Upper lobe of right lung (tissue), 1 donor: ENCODE data around the gene THBS2. TPM values are rescaled to one million over a fixed set of nuclear protein-coding genes. Genes with fewer than 3 reads are reported as not detected.

ENCODE experiments used
- ATAC-seq: fragments of 200-7000 bp; cut with Tn5 transposase; one replicate; pipeline ENCODE4 v1.9.1; 2020; ENCODE audit warnings: mild to moderate bottlenecking, moderate library complexity
- DNase-seq: peaks from one replicate; pipeline ENCODE4 v3.0.0-alpha.2; 2020
- H3K27ac ChIP-seq: fragments of 200-600 bp; one replicate; pipeline ENCODE4 v1.8.0; 2022
- H3K27me3 ChIP-seq: fragments of 200-600 bp; one replicate; pipeline ENCODE4 v1.8.0; 2022; ENCODE audit warnings: mild to moderate bottlenecking
- H3K36me3 ChIP-seq: fragments of 200-600 bp; one replicate; pipeline ENCODE4 v1.8.0; 2022
- H3K4me1 ChIP-seq: fragments of 200-600 bp; one replicate; pipeline ENCODE4 v1.8.0; 2022
- H3K4me3 ChIP-seq: fragments of 200-600 bp; one replicate; pipeline ENCODE4 v1.8.0; 2022; ENCODE audit warnings: mild to moderate bottlenecking
- H3K9me3 ChIP-seq: fragments of 200-600 bp; one replicate; pipeline ENCODE4 v1.8.0; 2022
- CTCF ChIP-seq: fragments of 200-600 bp; IDR thresholded peaks from one replicate; pipeline ENCODE4 v1.8.0; 2022; ENCODE audit warnings: antibody characterized with exemption
- intact Hi-C: fragments of 100-400 bp; cut with DNase I; formaldehyde crosslinking; loops from one replicate; pipeline ENCODE4 v1.11.0; 2022
- total RNA-seq: library from RNA; stranded (reverse); fragmentation: NEBNext Ultra II Directional; extraction: Animal tissue kit (Norgen Biotek cat#: 25700); gene quantifications from one replicate; pipeline ENCODE4 v1.2.1, GENCODE V29; 2021
- donor health status: DM: no; HTN: yes; CAD: no; lungs with severe emphysema.

Gene THBS2
- total RNA-seq, 1 donor from 2014 or later: 23.7 TPM

GRCh38 chr6:169246445-169246844, 7.2 kb downstream of the THBS2 start:
- TF ChIP-seq CTCF: no peak
- intact Hi-C loops: no loop called here
- Histone ChIP-seq H3K9me3 (no peaks in the 10 kb centered on the region), H3K27me3 (peaks cover 17% of the 10 kb centered on the region), H3K4me3 (no peak overlapping the region), H3K4me1 (peaks cover 10% of the 10 kb centered on the region), H3K36me3 (no peaks in the 10 kb centered on the region), H3K27ac (no peak overlapping the region)
- ATAC-seq (no peak), DNase-seq (no peak)

GRCh38 chr6:169244684-169245383, 8.8 kb downstream of the THBS2 start:
- H3K4me3 ChIP-seq: no peak overlapping the region
- TF ChIP-seq CTCF: no peak
- ATAC-seq: no peak
- intact Hi-C loops: no loop called here
- H3K36me3 ChIP-seq: no peaks in the 10 kb centered on the region
- no peak overlapping the region for H3K27ac ChIP-seq
- no peaks in the 10 kb centered on the region for H3K4me1 ChIP-seq
- H3K9me3 ChIP-seq: no peaks in the 10 kb centered on the region
- DNase-seq: no peak
- peaks cover 2% of the 10 kb centered on the region for H3K27me3 ChIP-seq

DNA sequence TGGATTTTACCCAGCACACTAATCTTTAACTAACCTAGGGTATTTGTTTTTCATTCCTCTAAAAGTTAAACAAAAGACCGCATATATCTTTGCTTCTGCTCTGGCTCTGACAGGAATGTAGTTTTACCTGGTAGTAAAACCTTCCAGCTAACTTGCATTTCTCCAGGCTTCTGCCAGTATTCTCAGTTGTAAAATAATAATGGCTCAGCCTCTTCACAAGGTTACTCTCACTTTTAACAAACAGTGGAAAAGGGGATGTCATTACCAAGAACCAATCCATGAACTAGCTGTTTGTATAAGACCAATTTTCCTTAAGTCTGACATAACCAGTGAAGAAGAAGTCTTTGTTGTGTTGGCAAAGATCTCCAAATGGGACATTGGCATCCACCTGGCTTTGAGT, 10.0 kb downstream of the THBS2 start:
- intact Hi-C loops: no loop called here
- no peak overlapping the region for H3K27ac ChIP-seq
- no peaks in the 10 kb centered on the region for H3K9me3 ChIP-seq
- no peaks in the 10 kb centered on the region for H3K27me3 ChIP-seq
- DNase-seq (no peak), ATAC-seq (no peak)
- no peak for TF ChIP-seq CTCF
- H3K36me3 ChIP-seq: no peaks in the 10 kb centered on the region
- no peaks in the 10 kb centered on the region for H3K4me1 ChIP-seq
- H3K4me3 ChIP-seq: no peak overlapping the region

DNA sequence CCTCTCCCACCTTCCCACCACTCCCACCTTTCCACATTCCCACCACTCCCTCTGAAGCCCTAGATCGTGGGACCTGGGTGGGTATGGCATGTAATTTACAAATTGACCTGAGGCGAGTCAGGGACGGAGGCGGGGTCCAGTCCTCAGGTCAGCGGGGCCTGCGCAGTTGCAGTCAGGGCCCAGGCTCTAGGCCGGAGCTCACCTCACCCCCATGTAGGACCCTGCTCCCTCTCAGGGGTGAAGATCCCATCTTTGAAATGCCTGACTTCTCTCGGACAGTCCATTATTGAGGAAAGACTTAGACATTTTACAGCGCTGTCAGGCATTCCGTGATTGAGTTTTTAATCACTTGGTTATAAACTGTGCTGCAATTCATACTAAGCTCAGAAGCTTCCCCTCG, 10.5 kb downstream of the THBS2 start:
- intact Hi-C loops: no loop called here
- H3K27ac ChIP-seq: no peak overlapping the region
- H3K27me3 ChIP-seq: no peaks in the 10 kb centered on the region
- no peaks in the 10 kb centered on the region for H3K9me3 ChIP-seq
- no peaks in the 10 kb centered on the region for H3K36me3 ChIP-seq
- no peak for TF ChIP-seq CTCF
- no peaks in the 10 kb centered on the region for H3K4me1 ChIP-seq
- H3K4me3 ChIP-seq: no peak overlapping the region
- DNase-seq (no peak), ATAC-seq (no peak)

DNA sequence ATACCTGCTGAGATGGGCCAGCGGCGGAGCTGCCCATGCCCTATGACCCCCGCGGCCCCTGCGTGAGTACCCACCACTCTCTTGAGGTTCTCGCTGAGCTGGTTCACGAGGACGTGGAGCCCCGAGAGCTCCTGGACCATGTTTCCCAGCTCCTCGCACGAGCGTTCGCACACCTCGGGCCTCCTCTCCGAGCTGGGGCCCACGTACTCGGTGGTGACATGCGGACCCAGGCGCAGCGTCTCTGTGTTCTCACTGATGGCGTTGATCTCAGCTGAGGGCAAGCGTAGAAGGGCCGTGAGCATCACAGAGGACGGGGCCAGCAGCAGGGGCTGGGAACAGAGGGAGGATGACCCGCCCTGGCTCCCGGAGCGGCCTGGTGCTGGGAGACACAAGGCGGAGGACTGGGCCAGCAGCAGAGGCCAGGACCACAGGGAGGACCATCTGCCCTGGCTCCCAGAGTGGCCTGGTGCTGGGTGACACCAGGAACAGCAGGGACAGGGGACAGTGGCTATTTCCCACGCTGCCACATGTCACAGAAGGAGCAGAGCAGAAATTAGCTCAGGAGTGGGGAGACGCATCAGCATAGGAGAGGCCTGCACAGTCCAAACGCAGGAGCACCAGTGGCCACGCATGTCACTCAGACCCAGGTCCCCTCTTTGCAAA, 11.8 kb downstream of the THBS2 start:
- Histone ChIP-seq H3K27me3 (no peaks in the 10 kb centered on the region), H3K9me3 (no peaks in the 10 kb centered on the region), H3K4me1 (no peaks in the 10 kb centered on the region), H3K36me3 (no peaks in the 10 kb centered on the region), H3K27ac (no peak overlapping the region), H3K4me3 (no peak overlapping the region)
- DNase-seq: no peak
- ATAC-seq: no peak
- TF ChIP-seq CTCF: no peak
- intact Hi-C loops: no loop called here
